ENCODE measurements around the gene CCDC3.

CCDC3 gene

DNA sequence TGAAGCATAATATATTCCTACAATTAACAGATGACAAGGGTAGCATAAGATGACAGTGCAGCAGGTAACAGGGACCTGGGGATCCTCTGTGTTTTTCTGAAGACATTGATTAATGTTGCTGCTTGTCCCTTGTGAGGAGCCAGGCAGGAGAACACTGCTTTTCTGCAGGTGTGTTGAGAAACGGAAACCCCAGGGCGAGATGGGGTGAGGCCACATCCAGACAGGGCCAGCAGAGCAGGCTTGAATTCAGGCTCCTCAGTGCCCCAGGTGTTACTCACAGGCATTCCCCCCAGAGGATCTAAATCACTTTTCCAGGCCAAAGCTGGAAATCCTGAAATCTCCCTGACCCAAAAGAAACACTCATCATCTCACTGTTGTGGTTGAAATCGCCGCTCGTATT lies 105.3 kb downstream of the CCDC3 start:
- H3K9me3 ChIP-seq (ENCODE audit: control insufficient read depth in 2 of 2, low read length in 2 of 2) = peaks cover 3 to 5% of the 10 kb centered on the region in 2 donors
- no peak overlapping the region for H3K4me3 ChIP-seq (ENCODE audit: low read length in 2 of 2)
- H3K27ac ChIP-seq (ENCODE audit: low read length) = no peak overlapping the region
- H3K36me3 ChIP-seq (ENCODE audit: control insufficient read depth in 2 of 2, insufficient read depth in 2 of 2, low read length in 2 of 2) = no peaks in the 10 kb centered on the region
- no peaks in the 10 kb centered on the region for H3K27me3 ChIP-seq (ENCODE audit: control insufficient read depth in 1 of 2, insufficient read depth in 2 of 2, low read length in 2 of 2)
- no peak overlapping the region for H3K9ac ChIP-seq (ENCODE audit: low read length in 2 of 2)
- H3K4me1 ChIP-seq (ENCODE audit: control insufficient read depth, insufficient read depth, low read length) = no peaks in the 10 kb centered on the region

DNA sequence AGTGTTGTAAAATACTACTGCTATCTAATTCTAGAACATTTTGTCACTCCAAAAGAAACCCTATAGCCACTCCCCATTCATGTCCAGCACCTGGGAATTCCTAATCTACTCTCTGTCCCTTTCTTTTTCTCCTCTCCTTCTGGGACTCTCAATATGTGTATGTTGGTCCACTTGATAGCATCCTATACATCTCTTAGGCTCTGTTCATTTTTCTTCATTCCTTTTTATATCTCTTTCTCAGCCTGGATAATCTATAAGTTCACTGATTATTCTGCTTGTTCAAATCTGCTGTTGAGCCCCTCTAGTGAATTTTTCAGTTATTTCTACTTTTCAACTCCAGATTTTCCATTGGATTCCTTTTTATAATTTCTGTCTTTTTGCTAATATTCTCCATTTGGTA lies 108.6 kb downstream of the CCDC3 start:
- Histone ChIP-seq H3K9ac (ENCODE audit: low read length in 2 of 2) (no peak overlapping the region), H3K4me3 (ENCODE audit: low read length in 2 of 2) (no peak overlapping the region), H3K27ac (ENCODE audit: low read length) (no peak overlapping the region), H3K36me3 (ENCODE audit: control insufficient read depth in 2 of 2, insufficient read depth in 2 of 2, low read length in 2 of 2) (no peaks in the 10 kb centered on the region), H3K4me1 (ENCODE audit: control insufficient read depth, insufficient read depth, low read length) (peaks cover 2% of the 10 kb centered on the region), H3K27me3 (ENCODE audit: control insufficient read depth in 1 of 2, insufficient read depth in 2 of 2, low read length in 2 of 2) (no peaks in the 10 kb centered on the region), H3K9me3 (ENCODE audit: control insufficient read depth in 2 of 2, low read length in 2 of 2) (peaks cover 3 to 8% of the 10 kb centered on the region in 2 donors)

GRCh38 chr10:12890958-12891357 lies 110.6 kb downstream of the CCDC3 start:
- Histone ChIP-seq H3K4me3 (ENCODE audit: low read length in 2 of 2) (no peak overlapping the region), H3K4me1 (ENCODE audit: control insufficient read depth, insufficient read depth, low read length) (peaks cover 4% of the 10 kb centered on the region), H3K27me3 (ENCODE audit: control insufficient read depth in 1 of 2, insufficient read depth in 2 of 2, low read length in 2 of 2) (no peaks in the 10 kb centered on the region), H3K36me3 (ENCODE audit: control insufficient read depth in 2 of 2, insufficient read depth in 2 of 2, low read length in 2 of 2) (no peaks in the 10 kb centered on the region), H3K27ac (ENCODE audit: low read length) (no peak overlapping the region), H3K9me3 (ENCODE audit: control insufficient read depth in 2 of 2, low read length in 2 of 2) (peaks cover 3 to 8% of the 10 kb centered on the region in 2 donors), H3K9ac (ENCODE audit: low read length in 2 of 2) (no peak overlapping the region)

DNA sequence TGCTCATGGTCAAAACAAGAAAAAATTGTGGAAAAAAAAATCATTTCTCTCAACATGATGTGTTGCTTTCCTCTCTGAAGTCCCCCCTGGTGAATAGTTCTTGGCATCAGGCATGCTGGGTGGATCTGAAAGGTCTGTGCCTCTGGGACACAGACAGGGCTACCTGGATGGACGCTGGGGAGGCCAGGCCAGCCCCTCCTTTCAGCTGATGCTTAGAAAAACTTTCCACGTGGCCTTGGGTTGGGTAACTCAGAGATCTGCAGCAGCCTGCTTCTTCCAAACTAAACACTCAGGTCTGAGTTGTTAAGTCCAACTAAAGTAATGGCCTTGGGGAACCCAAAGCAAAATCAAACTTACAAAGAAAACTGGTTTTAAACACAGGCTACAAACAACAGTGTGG lies 113.0 kb downstream of the CCDC3 start:
- H3K27ac ChIP-seq (ENCODE audit: low read length) = no peak overlapping the region
- H3K27me3 ChIP-seq (ENCODE audit: control insufficient read depth in 1 of 2, insufficient read depth in 2 of 2, low read length in 2 of 2) = no peaks in the 10 kb centered on the region
- H3K4me1 ChIP-seq (ENCODE audit: control insufficient read depth, insufficient read depth, low read length) = peaks cover 4% of the 10 kb centered on the region
- H3K36me3 ChIP-seq (ENCODE audit: control insufficient read depth in 2 of 2, insufficient read depth in 2 of 2, low read length in 2 of 2) = no peaks in the 10 kb centered on the region
- H3K4me3 ChIP-seq (ENCODE audit: low read length in 2 of 2) = no peak overlapping the region
- H3K9me3 ChIP-seq (ENCODE audit: control insufficient read depth in 2 of 2, low read length in 2 of 2) = peaks cover 3 to 4% of the 10 kb centered on the region in 2 donors
- H3K9ac ChIP-seq (ENCODE audit: low read length in 2 of 2) = no peak overlapping the region

- Histone ChIP-seq H3K4me3 (ENCODE audit: low read length in 2 of 2) (no peak overlapping the region), H3K9ac (ENCODE audit: low read length in 2 of 2) (no peak overlapping the region), H3K27me3 (ENCODE audit: control insufficient read depth in 1 of 2, insufficient read depth in 2 of 2, low read length in 2 of 2) (no peaks in the 10 kb centered on the region), H3K27ac (ENCODE audit: low read length) (no peak overlapping the region), H3K4me1 (ENCODE audit: control insufficient read depth, insufficient read depth, low read length) (peaks cover 4% of the 10 kb centered on the region), H3K9me3 (ENCODE audit: control insufficient read depth in 2 of 2, low read length in 2 of 2) (peaks cover 3% of the 10 kb centered on the region in 2 donors), H3K36me3 (ENCODE audit: control insufficient read depth in 2 of 2, insufficient read depth in 2 of 2, low read length in 2 of 2) (no peaks in the 10 kb centered on the region)
Observed at GRCh38 chr10:12887780-12888179, 113.7 kb downstream of the CCDC3 start.

GRCh38 chr10:12884851-12885250 lies 116.7 kb downstream of the CCDC3 start:
- no peaks in the 10 kb centered on the region for H3K36me3 ChIP-seq (ENCODE audit: control insufficient read depth in 2 of 2, insufficient read depth in 2 of 2, low read length in 2 of 2)
- H3K9me3 ChIP-seq (ENCODE audit: control insufficient read depth in 2 of 2, low read length in 2 of 2) = no peaks in the 10 kb centered on the region
- H3K27ac ChIP-seq (ENCODE audit: low read length) = no peak overlapping the region
- no peak overlapping the region for H3K4me3 ChIP-seq (ENCODE audit: low read length in 2 of 2)
- H3K9ac ChIP-seq (ENCODE audit: low read length in 2 of 2) = no peak overlapping the region
- peaks cover 4% of the 10 kb centered on the region for H3K4me1 ChIP-seq (ENCODE audit: control insufficient read depth, insufficient read depth, low read length)
- no peaks in the 10 kb centered on the region for H3K27me3 ChIP-seq (ENCODE audit: control insufficient read depth in 1 of 2, insufficient read depth in 2 of 2, low read length in 2 of 2)

DNA sequence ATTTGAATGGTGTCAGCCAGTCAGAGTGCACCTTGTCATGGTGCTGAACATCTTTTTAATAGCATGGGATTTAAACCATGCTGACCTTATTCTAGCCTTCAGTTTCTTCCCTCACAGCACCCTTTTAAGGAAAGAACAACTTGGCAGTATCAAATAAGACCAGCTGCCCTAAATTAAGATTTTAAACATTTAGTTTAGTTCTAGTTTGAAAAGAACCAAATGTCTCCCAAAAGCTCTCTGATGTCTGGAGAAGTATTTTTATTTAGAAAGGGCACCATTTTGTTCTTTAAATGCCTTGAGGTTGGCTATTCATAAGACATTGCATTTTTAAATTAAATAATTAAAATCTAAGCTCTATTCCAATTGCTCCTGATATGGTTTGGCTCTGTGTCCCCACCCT lies 121.1 kb downstream of the CCDC3 start:
- Histone ChIP-seq H3K36me3 (ENCODE audit: control insufficient read depth in 2 of 2, insufficient read depth in 2 of 2, low read length in 2 of 2) (no peaks in the 10 kb centered on the region), H3K4me1 (ENCODE audit: control insufficient read depth, insufficient read depth, low read length) (peaks cover 3% of the 10 kb centered on the region), H3K9ac (ENCODE audit: low read length in 2 of 2) (no peak overlapping the region), H3K27me3 (ENCODE audit: control insufficient read depth in 1 of 2, insufficient read depth in 2 of 2, low read length in 2 of 2) (no peaks in the 10 kb centered on the region), H3K27ac (ENCODE audit: low read length) (no peak overlapping the region), H3K4me3 (ENCODE audit: low read length in 2 of 2) (no peak overlapping the region), H3K9me3 (ENCODE audit: control insufficient read depth in 2 of 2, low read length in 2 of 2) (no peaks in the 10 kb centered on the region)

DNA sequence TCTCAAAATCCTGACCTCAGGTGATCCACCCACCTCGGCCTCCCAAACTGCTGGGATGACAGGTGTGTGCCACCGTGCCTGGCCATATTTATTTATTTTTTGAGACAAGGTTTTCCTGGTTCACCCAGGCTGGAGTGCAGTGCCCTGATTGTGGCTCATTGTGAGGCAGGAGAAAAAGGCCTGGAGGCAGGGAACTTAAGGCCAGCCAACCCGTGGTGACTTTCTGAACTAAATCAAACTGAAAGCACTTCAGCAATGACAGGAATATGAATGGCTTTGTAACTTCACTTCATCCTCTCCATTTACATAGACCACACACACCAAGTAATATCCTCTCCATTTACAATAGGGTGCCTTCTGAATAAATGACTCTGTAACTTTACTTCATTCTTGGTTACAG lies 124.4 kb downstream of the CCDC3 start:
- Histone ChIP-seq H3K36me3 (ENCODE audit: control insufficient read depth in 2 of 2, insufficient read depth in 2 of 2, low read length in 2 of 2) (no peaks in the 10 kb centered on the region), H3K27ac (ENCODE audit: low read length) (no peak overlapping the region), H3K27me3 (ENCODE audit: control insufficient read depth in 1 of 2, insufficient read depth in 2 of 2, low read length in 2 of 2) (no peaks in the 10 kb centered on the region), H3K4me1 (ENCODE audit: control insufficient read depth, insufficient read depth, low read length) (peaks cover 8% of the 10 kb centered on the region), H3K4me3 (ENCODE audit: low read length in 2 of 2) (no peak overlapping the region), H3K9ac (ENCODE audit: low read length in 2 of 2) (no peak overlapping the region), H3K9me3 (ENCODE audit: control insufficient read depth in 2 of 2, low read length in 2 of 2) (no peaks in the 10 kb centered on the region)

DNA sequence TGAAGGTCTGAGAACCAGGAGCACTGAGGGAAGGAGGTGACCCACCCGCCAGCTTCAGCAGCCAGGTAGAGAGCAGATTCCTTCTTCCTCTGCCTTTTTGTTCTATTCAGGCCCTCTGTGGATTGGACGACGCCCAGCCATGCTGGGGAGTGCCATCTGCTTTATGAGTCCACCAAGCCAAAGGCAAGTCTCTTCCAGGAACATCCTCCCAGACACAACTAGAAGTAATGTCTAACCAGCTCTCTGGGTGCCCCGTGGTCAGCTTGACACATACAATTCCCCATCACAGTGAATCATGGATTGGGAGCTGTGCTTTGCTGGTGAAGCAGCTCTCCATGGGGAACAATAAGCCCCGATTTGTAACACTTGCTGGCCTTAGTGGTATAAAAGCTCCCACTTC lies 125.2 kb downstream of the CCDC3 start:
- Histone ChIP-seq H3K36me3 (ENCODE audit: control insufficient read depth in 2 of 2, insufficient read depth in 2 of 2, low read length in 2 of 2) (no peaks in the 10 kb centered on the region), H3K27me3 (ENCODE audit: control insufficient read depth in 1 of 2, insufficient read depth in 2 of 2, low read length in 2 of 2) (no peaks in the 10 kb centered on the region), H3K27ac (ENCODE audit: low read length) (no peak overlapping the region), H3K9me3 (ENCODE audit: control insufficient read depth in 2 of 2, low read length in 2 of 2) (no peaks in the 10 kb centered on the region), H3K4me1 (ENCODE audit: control insufficient read depth, insufficient read depth, low read length) (peaks cover 8% of the 10 kb centered on the region), H3K9ac (ENCODE audit: low read length in 2 of 2) (no peak overlapping the region), H3K4me3 (ENCODE audit: low read length in 2 of 2) (no peak overlapping the region)

DNA sequence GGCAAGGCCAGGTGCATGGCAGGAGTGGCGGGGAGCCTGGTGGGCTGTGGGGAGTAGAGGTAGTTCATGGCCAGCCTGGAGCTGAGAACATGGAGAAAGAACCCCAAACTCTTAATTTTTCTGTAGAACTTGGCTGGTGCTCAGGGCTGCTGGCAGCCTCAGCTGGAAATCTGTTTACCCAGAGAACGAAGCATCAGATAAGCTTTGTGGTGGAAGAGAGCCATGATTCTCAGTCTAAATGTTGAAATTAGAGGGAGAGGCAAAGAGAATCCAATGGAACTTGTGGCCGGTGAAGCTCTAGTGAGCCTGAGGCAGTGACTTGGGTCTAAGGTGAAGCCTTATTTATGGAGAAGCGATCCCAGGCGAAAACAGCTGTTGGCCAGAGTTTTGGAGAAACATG lies 126.4 kb downstream of the CCDC3 start:
- no peaks in the 10 kb centered on the region for H3K27me3 ChIP-seq (ENCODE audit: control insufficient read depth in 1 of 2, insufficient read depth in 2 of 2, low read length in 2 of 2)
- H3K27ac ChIP-seq (ENCODE audit: low read length) = no peak overlapping the region
- no peak overlapping the region for H3K4me3 ChIP-seq (ENCODE audit: low read length in 2 of 2)
- no peaks in the 10 kb centered on the region for H3K36me3 ChIP-seq (ENCODE audit: control insufficient read depth in 2 of 2, insufficient read depth in 2 of 2, low read length in 2 of 2)
- no peaks in the 10 kb centered on the region for H3K9me3 ChIP-seq (ENCODE audit: control insufficient read depth in 2 of 2, low read length in 2 of 2)
- no peak overlapping the region for H3K9ac ChIP-seq (ENCODE audit: low read length in 2 of 2)
- peaks cover 8% of the 10 kb centered on the region for H3K4me1 ChIP-seq (ENCODE audit: control insufficient read depth, insufficient read depth, low read length)

DNA sequence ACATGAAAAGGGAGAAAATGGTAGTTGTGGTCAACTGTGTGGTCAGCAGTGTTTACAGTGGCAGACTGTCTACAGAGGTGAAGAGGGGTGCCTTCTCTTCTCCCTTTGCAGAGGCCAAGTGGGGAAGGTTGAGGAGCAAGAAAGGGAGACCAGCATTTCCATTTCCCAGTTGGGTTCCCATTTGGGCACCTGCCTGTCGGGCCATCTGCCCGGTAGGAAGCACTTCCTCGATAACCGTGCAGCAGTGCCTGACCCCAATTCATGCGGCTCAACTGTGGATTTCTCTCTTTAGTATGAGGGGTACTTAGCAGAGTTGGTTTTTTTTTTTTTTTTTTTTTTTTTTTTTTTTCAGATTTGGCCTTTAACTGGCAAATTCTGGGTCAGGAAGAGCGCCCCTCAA lies 127.0 kb downstream of the CCDC3 start:
- no peak overlapping the region for H3K9ac ChIP-seq (ENCODE audit: low read length in 2 of 2)
- H3K4me1 ChIP-seq (ENCODE audit: control insufficient read depth, insufficient read depth, low read length) = peaks cover 8% of the 10 kb centered on the region
- no peak overlapping the region for H3K27ac ChIP-seq (ENCODE audit: low read length)
- H3K4me3 ChIP-seq (ENCODE audit: low read length in 2 of 2) = no peak overlapping the region
- H3K36me3 ChIP-seq (ENCODE audit: control insufficient read depth in 2 of 2, insufficient read depth in 2 of 2, low read length in 2 of 2) = no peaks in the 10 kb centered on the region
- H3K9me3 ChIP-seq (ENCODE audit: control insufficient read depth in 2 of 2, low read length in 2 of 2) = no peaks in the 10 kb centered on the region
- no peaks in the 10 kb centered on the region for H3K27me3 ChIP-seq (ENCODE audit: control insufficient read depth in 1 of 2, insufficient read depth in 2 of 2, low read length in 2 of 2)
